NB4 (cell line): ENCODE data around the gene GMDS.

Source experiments
- DNase-seq: peaks from one replicate; pipeline ENCODE4 v3.0.0; 2010; ENCODE audit warnings: low read depth
- H3K4me3 ChIP-seq: one replicate; pipeline ENCODE4 v1.5.1; 2011; ENCODE audit warnings: mild to moderate bottlenecking, low read depth, low read length, moderate library complexity
- CTCF ChIP-seq: IDR thresholded peaks from one replicate; pipeline ENCODE4 v1.5.1; 2012; ENCODE audit warnings: low read depth, low read length
- MAX ChIP-seq: IDR thresholded peaks from 2 replicates; pipeline ENCODE4 v1.6.1; 2011; ENCODE audit warnings: low read depth, low read length
- MYC ChIP-seq: IDR thresholded peaks from 2 replicates; pipeline ENCODE4 v1.6.1; 2011; ENCODE audit warnings: low read depth, low read length
- POLR2A ChIP-seq: IDR thresholded peaks from 2 replicates; pipeline ENCODE4 v1.6.1; 2011; ENCODE audit warnings: mild to moderate bottlenecking; ENCODE audit not compliant: insufficient read length; ENCODE audit errors: extremely low read depth

Gene GMDS

GRCh38 chr6:1749041-1749440, 496.4 kb downstream of the GMDS start:
- TF ChIP-seq CTCF (no peak), MYC (no peak), MAX (no peak), POLR2A (no peak)
- no peak for DNase-seq
- H3K4me3 ChIP-seq: no peak overlapping the region

GRCh38 chr6:1747531-1747930, 497.9 kb downstream of the GMDS start:
- no peak for DNase-seq
- no peak overlapping the region for H3K4me3 ChIP-seq
- TF ChIP-seq MAX: no peak

GRCh38 chr6:1747003-1747402, 498.4 kb downstream of the GMDS start:
- H3K4me3 ChIP-seq: no peak overlapping the region
- no peak for TF ChIP-seq MAX
- DNase-seq: no peak

GRCh38 chr6:1745814-1746213, 499.6 kb downstream of the GMDS start:
- no peak overlapping the region for H3K4me3 ChIP-seq
- TF ChIP-seq MYC (no peak), POLR2A (no peak), CTCF (no peak), MAX (no peak)
- no peak for DNase-seq

- DNase-seq: no peak
- no peak overlapping the region for H3K4me3 ChIP-seq
- TF ChIP-seq POLR2A (no peak), MYC (no peak), CTCF (no peak), MAX (no peak)
These were observed 500.9 kb downstream of the GMDS start for GRCh38 chr6:1744543-1744942.

GRCh38 chr6:1739680-1740079, 505.7 kb downstream of the GMDS start:
- DNase-seq: peak; percentile 12
- H3K4me3 ChIP-seq: no peak overlapping the region
- no peak for TF ChIP-seq MAX
- no peak for TF ChIP-seq POLR2A
- no peak for TF ChIP-seq CTCF
- no peak for TF ChIP-seq MYC

- DNase-seq: no peak
- TF ChIP-seq MYC (no peak), POLR2A (no peak), CTCF (no peak), MAX (no peak)
- no peak overlapping the region for H3K4me3 ChIP-seq
These were observed 506.2 kb downstream of the GMDS start for GRCh38 chr6:1739220-1739619.
